Endothelial cell of umbilical vein (primary cell): Measurements from ENCODE around the gene KIAA1958. TPM values are rescaled to one million over a fixed set of nuclear protein-coding genes. Genes with fewer than 3 reads are reported as not detected.

ENCODE experiments used
- BruUV-seq: library from RNA; stranded (reverse); fragments of 400-500 nt; replicated peaks from 2 replicates; lab custom pipeline; 2021; lab: Mats Ljungman, UMichigan
- CTCF ChIA-PET: fragments of 300-600, 350-600 bp; sonication (Branson Sonifier 250); formaldehyde crosslinking; loops from one replicate; lab custom pipeline; 2021; ENCODE audit warnings: antibody characterized with exemption, inconsistent platforms; lab: Charles Lee
- POLR2A ChIA-PET: fragments of 300-600, 350-600 bp; sonication (Branson Sonifier 250); formaldehyde crosslinking; loops from one replicate; lab custom pipeline; 2021; ENCODE audit warnings: antibody characterized with exemption, inconsistent platforms; lab: Charles Lee
- DNase-seq: peaks from one replicate; pipeline ENCODE4 v3.0.0-alpha.2; 2011; ENCODE audit warnings: low read depth, low spot score
- FAIRE-seq: peaks from 2 replicates; lab custom pipeline; 2011; peaks lifted over from hg19 to GRCh38; lab: Jason Lieb, UNC
- H2AFZ ChIP-seq: 2 replicates; pipeline ENCODE4 v1.6.0; 2012; ENCODE audit warnings: low read depth, low read length, control low read depth, inconsistent platforms
- H3K27ac ChIP-seq: 2 replicates; pipeline ENCODE4 v1.5.1; 2011; ENCODE audit warnings: low read depth, mild to moderate bottlenecking, control low read depth, low read length, moderate library complexity; ENCODE audit not compliant: insufficient read depth
- H3K27me3 ChIP-seq, 2 experiments: 2 replicates each; pipeline versions ENCODE4 v1.6.0 to v1.6.1; 2011; ENCODE audit warnings: low read length in 2 of 2, mixed read lengths in 1 of 2; ENCODE audit not compliant: control insufficient read depth in 2 of 2, insufficient read depth in 2 of 2
- H3K36me3 ChIP-seq, 2 experiments: 2 replicates in 1 of 2; 3 replicates in 1 of 2; pipeline ENCODE4 v1.5.1; 2011; ENCODE audit warnings: low read length in 2 of 2, mild to moderate bottlenecking in 1 of 2, moderate library complexity in 1 of 2; ENCODE audit not compliant: control insufficient read depth in 2 of 2, insufficient read depth in 2 of 2; ENCODE audit errors: extremely low read depth in 1 of 2
- H3K4me1 ChIP-seq: 3 replicates; pipeline ENCODE4 v1.5.1; 2011; ENCODE audit warnings: mild to moderate bottlenecking, low read length; ENCODE audit not compliant: control insufficient read depth, insufficient read depth; ENCODE audit errors: extremely low read depth
- H3K4me2 ChIP-seq: 2 replicates; pipeline ENCODE4 v1.6.1; 2011; ENCODE audit warnings: low read length, control low read depth, mixed read lengths; ENCODE audit not compliant: insufficient read depth
- H3K4me3 ChIP-seq, 3 experiments: fragments of 200-600 bp in 1 of 3; sonication (generic), shearing (Covaris generic) in 1 of 3; replicated peaks in 1 of 3; 2 replicates each; pipeline ENCODE4 v1.5.1; 2011 to 2016; ENCODE audit warnings: control low read depth in 3 of 3, low read length in 3 of 3, mild to moderate bottlenecking in 2 of 3, inconsistent platforms in 1 of 3, low read depth in 1 of 3, moderate library complexity in 1 of 3; ENCODE audit not compliant: insufficient read depth in 1 of 3
- H3K79me2 ChIP-seq: 2 replicates; pipeline ENCODE4 v1.6.0; 2012; ENCODE audit warnings: low read length, inconsistent platforms; ENCODE audit not compliant: control insufficient read depth, insufficient read depth
- H3K9ac ChIP-seq: replicated peaks from 2 replicates; pipeline ENCODE3; 2011; ENCODE audit warnings: low read length, control low read depth; ENCODE audit not compliant: insufficient read depth; ENCODE audit errors: extremely low read depth
- H3K9me1 ChIP-seq: replicated peaks from 3 replicates; pipeline ENCODE4 v1.6.0; 2011; ENCODE audit warnings: mild to moderate bottlenecking, low read length; ENCODE audit not compliant: control insufficient read depth, insufficient read depth; ENCODE audit errors: extremely low read depth
- H3K9me3 ChIP-seq: replicated peaks from 2 replicates; pipeline ENCODE4 v1.5.1; 2012; ENCODE audit warnings: low read length, inconsistent platforms; ENCODE audit not compliant: control insufficient read depth, insufficient read depth
- H4K20me1 ChIP-seq: replicated peaks from 2 replicates; pipeline ENCODE3; 2011; ENCODE audit warnings: mild to moderate bottlenecking, low read length; ENCODE audit not compliant: control insufficient read depth, insufficient read depth; ENCODE audit errors: extremely low read depth
- CTCF ChIP-seq, 2 donors: IDR thresholded peaks; 1 replicate in 1 of 2; 2 replicates in 1 of 2; pipeline ENCODE4 v1.5.1; 2011; ENCODE audit warnings: low read length in 2 of 2, mild to moderate bottlenecking in 2 of 2, moderate library complexity in 2 of 2, control low read depth in 1 of 2, inconsistent platforms in 1 of 2, low read depth in 1 of 2; ENCODE audit not compliant: insufficient read depth in 1 of 2; ENCODE audit errors: extremely low read depth in 1 of 2
- EZH2 ChIP-seq: IDR thresholded peaks from 2 replicates; pipeline ENCODE4 v1.6.1; 2012; ENCODE audit warnings: borderline replicate concordance, low read depth, mild to moderate bottlenecking, moderate library complexity, low read length, inconsistent platforms; ENCODE audit not compliant: severe bottlenecking
- FOS ChIP-seq: IDR thresholded peaks from 2 replicates; pipeline ENCODE4 v1.6.1; 2011; ENCODE audit warnings: mild to moderate bottlenecking, low read length, moderate library complexity, borderline replicate concordance; ENCODE audit not compliant: insufficient read depth
- GATA2 ChIP-seq: IDR thresholded peaks from 2 replicates; pipeline ENCODE4 v1.7.0; 2011; ENCODE audit warnings: low read depth, mild to moderate bottlenecking, moderate library complexity, mixed read lengths, low read length; ENCODE audit not compliant: insufficient read length, insufficient read depth
- JUN ChIP-seq: IDR thresholded peaks from 2 replicates; pipeline ENCODE4 v1.6.1; 2011; ENCODE audit warnings: borderline replicate concordance, low read depth; ENCODE audit not compliant: insufficient read length, insufficient read depth
- MAX ChIP-seq: IDR thresholded peaks from 2 replicates; pipeline ENCODE4 v1.6.1; 2011; ENCODE audit not compliant: insufficient read depth, insufficient read length
- MYC ChIP-seq: IDR thresholded peaks from one replicate; pipeline ENCODE4 v1.6.1; 2011; ENCODE audit warnings: mild to moderate bottlenecking, low read depth, low read length
- POLR2A ChIP-seq: IDR thresholded peaks from 2 replicates; pipeline ENCODE4 v1.6.1; 2012; ENCODE audit warnings: low read depth, mild to moderate bottlenecking, control low read depth, low read length
- POLR2AphosphoS5 ChIP-seq: IDR thresholded peaks from 2 replicates; pipeline ENCODE4 v1.6.1; 2012; ENCODE audit warnings: low read depth, mild to moderate bottlenecking, control low read depth, low read length, moderate library complexity; ENCODE audit not compliant: insufficient read depth
- dilution Hi-C: fragments of 300-500 bp; cut with MboI; formaldehyde crosslinking; loops from one replicate; pipeline ENCODE4 v1.15.0; 2019; ENCODE audit warnings: low sequenced_read_pairs; ENCODE audit not compliant: extremely low pct_ligation_motif_present
- intact Hi-C: fragments of 100-400 bp; cut with micrococcal nuclease; formaldehyde crosslinking; loops from one replicate; pipeline ENCODE4 v1.10.0; 2022
- polyA plus RNA-seq, 4 experiments: library from polyadenylated mRNA; depleted of rRNA in 3 of 4; stranded (reverse) in 3 of 4; unstranded in 1 of 4; fragments of >200 nt; gene quantifications; 2 replicates each; pipeline versions ENCODE4 v1.2.1 to v1.2.3, GENCODE V29; 2011 to 2012; ENCODE audit warnings: missing spikeins in 1 of 4
- total RNA-seq: library from RNA; stranded (reverse); gene quantifications from 2 replicates; pipeline ENCODE4 v1.2.3, GENCODE V29; 2021

The KIAA1958 gene
- total and polyA plus RNA-seq, 2 donors (not counting 3 experiments of a cell fraction or from before 2014, with no cell fraction given) = 1.7 to 5.0 TPM

- BruUV-seq = no TSS peak
- no peak overlapping the region for H3K4me3 ChIP-seq
- H3K27ac ChIP-seq = no peak overlapping the region
- H3K4me1 ChIP-seq = no peaks in the 10 kb centered on the region
- no peak for FAIRE-seq
- H3K9me1 ChIP-seq = no peaks in the 10 kb centered on the region
- ChIA-PET CTCF (no interaction called here), POLR2A (no interaction called here)
- no peak for DNase-seq
- H3K4me2 ChIP-seq = no peak overlapping the region
- dilution Hi-C loops (no loop called here), intact Hi-C loops (no loop called here)
- no peaks in the 10 kb centered on the region for H3K79me2 ChIP-seq
- TF ChIP-seq FOS (no peak), POLR2AphosphoS5 (no peak), POLR2A (no peak), MYC (no peak), MAX (no peak), CTCF (IDR thresholded peaks at IDR 0.05; ENCODE audit: extremely low read depth in 1 of 2, insufficient read depth in 1 of 2, low read depth in 1 of 2, low read length in 2 of 2) (no peak), GATA2 (no peak), EZH2 (no peak), JUN (no peak)
- no peaks in the 10 kb centered on the region for H3K27me3 ChIP-seq
- H3K36me3 ChIP-seq = no peaks in the 10 kb centered on the region
- H2AFZ ChIP-seq = no peak overlapping the region
- H4K20me1 ChIP-seq = no peaks in the 10 kb centered on the region
- no peak overlapping the region for H3K9ac ChIP-seq
- H3K9me3 ChIP-seq = no peaks in the 10 kb centered on the region
These were observed 96.0 kb downstream of the KIAA1958 start for GRCh38 chr9:112582371-112583262.
